Epithelial cell of prostate (primary cell): ENCODE results near the gene IL12RB2.
A peak's percentile ranks its signal among the peaks of the same experiment; 100 is the strongest.

Experiments
- DNase-seq: peaks from one replicate; pipeline ENCODE4 v3.0.0-alpha.2; 2011; ENCODE audit warnings: low read depth, low spot score
- H3K27ac ChIP-seq: fragments of 450-650 bp; 2 replicates; pipeline ENCODE4 v1.5.1; 2017; ENCODE audit warnings: mild to moderate bottlenecking

The IL12RB2 gene

DNA sequence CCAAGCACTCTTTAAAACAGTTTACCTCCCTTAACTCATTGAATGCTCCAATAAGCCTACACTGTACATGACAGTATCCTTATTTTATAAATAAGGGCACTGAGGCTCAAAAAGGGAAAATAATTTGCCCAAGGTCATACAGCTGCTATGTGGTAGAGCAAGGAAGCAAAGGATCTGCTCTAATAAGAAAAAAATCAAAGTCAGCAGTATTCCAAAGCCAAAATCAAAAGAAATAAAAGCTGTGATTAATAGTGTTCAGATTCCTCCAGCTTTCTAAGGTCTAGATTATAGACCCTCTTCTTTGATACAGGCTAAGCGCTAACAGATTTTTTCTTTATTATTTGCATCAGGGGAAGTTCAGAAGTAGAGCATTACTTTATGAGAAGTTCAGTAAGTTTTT, 39.3 kb downstream of the IL12RB2 start:
- no peak for DNase-seq
- H3K27ac ChIP-seq: peak overlapping the region; percentile 78

DNA sequence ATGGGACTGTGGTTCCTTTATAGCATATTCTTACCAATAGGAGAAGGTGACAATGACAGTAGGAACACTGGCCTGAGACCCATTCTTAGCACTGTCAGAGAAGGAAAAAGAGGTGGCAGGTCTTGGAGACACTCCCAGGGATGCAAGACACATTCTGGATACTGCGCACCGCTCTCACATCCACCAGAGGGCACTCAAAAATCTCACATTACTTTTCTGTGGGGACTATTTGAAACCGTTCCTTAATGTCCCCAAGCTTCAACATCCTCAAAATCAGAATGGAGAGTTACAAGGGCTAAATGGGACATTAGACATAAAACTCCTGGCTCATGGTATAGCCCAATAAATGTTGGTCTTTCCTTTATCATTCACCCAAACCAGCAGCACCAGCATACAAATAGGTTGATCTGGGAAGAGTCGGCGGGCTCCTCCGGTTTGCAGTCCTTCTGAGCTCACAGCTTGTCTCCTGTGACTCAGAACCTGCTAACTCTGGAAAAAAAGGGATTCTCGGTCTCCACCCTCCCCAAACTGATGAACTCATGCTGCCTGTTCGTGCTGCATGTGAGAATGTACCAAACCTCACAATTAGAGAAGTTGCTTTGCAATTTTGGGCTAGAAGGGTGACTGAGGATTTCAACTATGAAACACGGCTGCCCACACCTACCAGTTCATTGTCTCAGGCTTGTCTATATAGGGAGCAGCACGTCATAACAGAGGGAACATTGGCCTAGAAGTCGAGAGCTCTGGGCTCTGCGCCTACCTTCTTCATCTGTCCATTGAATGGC, 40.2 kb downstream of the IL12RB2 start:
- peak; percentile 75 for DNase-seq
- H3K27ac ChIP-seq: peak overlapping the region; percentile 78

DNA sequence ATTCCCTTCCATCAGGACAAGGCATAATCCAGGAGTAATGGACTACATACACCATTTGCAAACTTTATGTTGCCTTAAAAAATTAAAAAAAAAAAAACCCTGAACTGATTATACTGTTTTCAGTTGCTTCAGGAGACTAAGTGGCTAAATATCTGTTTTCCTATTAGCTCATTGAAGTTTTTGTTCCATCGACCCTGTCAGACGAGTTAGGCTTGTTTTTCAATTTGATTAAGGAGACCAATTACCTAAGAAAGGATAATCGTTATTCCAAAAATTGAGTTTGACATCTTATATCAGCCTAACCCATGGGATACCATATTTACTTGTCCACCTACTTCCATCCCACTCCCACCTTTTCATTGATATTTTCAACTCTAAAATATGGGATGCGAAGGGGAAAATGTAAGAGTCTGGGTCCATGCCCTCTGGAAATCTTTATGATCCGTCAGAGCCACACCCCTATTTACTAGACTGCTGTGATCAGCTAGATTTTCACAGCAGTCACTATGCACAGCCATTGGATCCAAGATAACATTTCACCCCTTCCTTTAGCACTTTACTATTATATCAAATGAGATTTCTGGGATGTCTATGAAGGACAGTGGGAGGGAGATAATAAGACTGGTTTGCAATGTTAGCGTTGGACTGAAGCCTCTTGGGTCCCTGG, 41.0 kb downstream of the IL12RB2 start:
- peak overlapping the region; percentile 78 for H3K27ac ChIP-seq
- no peak for DNase-seq

DNA sequence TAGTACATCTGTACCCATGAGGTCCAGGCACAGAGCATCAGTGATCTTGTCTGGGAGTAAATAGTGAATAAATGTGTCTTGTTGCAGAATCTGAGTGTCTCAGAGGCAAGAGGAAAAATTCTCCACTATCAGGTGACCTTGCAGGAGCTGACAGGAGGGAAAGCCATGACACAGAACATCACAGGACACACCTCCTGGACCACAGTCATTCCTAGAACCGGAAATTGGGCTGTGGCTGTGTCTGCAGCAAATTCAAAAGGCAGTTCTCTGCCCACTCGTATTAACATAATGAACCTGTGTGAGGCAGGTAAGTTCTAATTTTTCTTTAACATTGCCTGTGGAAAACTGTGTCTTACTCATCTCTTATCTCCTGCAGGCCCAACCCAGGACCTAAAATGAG, 43.1 kb downstream of the IL12RB2 start:
- no peak for DNase-seq
- no peak overlapping the region for H3K27ac ChIP-seq

DNA sequence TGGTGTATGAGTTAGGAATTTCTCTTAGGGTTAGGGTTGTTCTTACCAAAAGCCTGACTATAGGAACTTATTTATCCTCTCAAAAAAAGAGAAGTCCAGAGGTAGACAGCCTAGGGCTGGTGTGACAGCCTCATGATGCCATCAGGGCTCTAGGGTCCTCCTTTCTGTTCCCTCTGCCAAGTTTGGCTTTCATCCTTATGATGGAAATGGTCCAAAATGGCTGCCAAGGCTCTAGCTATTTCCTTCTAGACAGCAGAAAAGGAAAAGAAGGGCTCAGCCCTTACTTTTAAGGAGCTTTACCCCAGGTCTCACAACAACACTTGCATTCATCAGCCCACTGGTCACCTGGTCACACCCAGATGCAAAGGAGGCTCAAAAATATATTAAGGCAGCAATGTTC, 44.5 kb downstream of the IL12RB2 start:
- no peak for DNase-seq
- H3K27ac ChIP-seq: no peak overlapping the region

DNA sequence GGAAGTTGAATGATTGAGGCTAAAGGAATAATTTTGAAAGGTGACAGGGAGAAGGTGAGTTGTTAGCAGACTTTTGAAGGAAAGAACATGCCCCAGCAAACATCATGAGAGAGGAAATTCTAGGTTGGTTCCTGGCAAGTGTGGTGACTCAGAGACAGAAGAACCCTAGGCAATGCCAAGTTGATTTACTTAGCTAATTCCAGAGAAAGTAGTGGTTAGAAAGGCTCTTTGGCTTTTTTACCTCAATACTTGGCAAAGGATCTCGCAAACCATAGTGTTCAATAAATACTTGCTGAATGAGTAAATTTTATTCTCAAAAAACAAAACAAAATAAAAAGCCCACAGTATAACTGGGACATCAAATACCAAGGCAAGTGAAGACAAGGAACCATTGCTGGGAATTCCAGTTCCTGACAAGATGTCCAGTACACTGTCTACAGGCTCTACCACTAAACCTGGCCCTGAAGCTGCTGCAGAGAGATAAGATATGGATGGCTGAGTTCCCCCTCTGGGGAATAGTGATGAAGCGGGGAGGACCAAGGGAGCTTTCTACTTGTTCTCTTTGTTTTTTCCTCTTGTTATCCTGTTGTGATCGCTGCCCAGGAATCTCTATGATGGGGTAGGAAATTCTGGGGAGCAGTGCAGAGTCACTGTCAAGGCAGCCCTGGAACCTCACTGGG, 48.2 kb downstream of the IL12RB2 start:
- peak; percentile 74 for DNase-seq
- H3K27ac ChIP-seq: peak overlapping the region; percentile 86

DNA sequence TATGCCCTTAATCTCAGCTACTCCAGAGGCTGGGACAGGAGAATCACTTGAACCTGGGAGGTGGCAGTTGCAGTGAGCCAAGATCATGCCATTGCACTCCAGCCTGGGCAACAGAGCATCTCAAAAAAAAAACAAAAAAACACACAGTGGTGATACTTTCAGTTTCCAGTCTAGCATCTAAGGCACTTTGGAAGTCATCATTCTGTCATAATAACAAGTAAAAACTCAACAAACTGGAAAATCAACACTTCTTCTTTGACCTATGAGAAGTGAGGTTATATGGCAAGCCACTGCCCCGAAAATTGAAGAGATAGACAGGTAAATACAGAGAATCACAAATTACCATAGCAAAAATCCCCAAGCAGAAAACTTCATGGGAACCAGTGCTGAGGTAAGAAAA, 51.9 kb downstream of the IL12RB2 start:
- no peak overlapping the region for H3K27ac ChIP-seq
- no peak for DNase-seq

DNA sequence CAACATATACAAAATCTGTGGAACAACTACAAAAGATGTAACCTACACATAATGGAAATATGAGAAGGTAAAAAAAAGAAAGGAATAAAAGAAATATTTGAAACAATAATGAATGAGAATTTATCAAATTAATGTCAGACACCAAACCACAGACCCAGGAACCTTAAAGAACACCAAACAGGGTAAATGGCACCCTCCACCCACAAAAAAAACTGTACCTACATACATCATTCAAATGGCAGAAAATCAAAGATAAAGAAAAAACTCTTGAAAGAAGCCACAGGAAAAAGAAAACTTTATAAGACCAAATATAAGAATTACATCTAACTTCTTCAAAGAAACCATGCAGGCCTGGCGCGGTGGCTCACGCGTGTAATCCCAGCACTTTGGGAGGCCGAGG, 54.0 kb downstream of the IL12RB2 start:
- DNase-seq: no peak
- no peak overlapping the region for H3K27ac ChIP-seq

DNA sequence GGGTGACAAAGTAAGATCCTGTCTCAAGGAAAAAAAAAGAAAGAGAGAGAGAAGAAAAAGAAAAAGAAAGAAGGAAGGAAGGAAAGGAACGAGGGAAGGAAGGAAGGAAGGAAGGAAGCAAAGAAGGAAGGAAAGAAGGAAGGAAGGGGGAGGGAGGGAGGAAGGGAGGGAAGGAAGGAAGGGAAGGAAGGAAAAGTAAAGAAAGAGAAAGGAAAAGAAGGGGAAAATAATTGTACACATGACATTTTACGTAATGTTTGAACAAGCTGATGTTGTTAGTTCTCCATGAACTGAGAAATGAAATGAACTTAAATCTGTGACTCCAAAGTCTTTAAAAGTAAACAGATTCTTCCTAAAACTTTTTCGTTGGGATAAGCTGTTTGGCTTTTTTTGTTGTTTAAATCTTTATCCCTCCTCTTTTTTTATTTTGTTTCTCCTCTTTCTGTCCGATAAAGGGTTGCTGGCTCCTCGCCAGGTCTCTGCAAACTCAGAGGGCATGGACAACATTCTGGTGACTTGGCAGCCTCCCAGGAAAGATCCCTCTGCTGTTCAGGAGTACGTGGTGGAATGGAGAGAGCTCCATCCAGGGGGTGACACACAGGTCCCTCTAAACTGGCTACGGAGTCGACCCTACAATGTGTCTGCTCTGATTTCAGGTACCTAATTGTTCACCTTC, 59.8 kb downstream of the IL12RB2 start:
- DNase-seq: no peak
- no peak overlapping the region for H3K27ac ChIP-seq

DNA sequence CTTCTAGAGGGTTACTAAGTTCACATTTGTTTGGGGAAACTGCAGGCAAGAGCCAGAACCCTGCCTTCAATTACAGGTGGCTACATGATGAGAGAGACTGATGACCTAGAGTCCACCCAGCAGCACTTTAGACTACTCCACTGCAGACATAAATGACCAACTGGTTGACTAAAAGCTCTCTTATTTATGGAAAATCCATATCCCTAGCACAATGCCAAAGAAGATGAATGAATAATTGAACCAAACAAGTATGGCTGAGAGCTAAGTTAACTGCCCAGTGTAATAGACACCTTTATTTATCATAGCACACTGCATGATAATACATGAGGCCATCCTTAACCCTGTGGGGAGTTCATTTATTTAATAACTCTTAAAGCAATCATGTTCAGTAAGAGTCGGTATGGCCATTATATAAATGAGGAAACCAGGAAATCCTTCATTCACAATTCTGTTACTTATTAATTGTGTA, 60.4 kb downstream of the IL12RB2 start:
- no peak for DNase-seq
- H3K27ac ChIP-seq: no peak overlapping the region

DNA sequence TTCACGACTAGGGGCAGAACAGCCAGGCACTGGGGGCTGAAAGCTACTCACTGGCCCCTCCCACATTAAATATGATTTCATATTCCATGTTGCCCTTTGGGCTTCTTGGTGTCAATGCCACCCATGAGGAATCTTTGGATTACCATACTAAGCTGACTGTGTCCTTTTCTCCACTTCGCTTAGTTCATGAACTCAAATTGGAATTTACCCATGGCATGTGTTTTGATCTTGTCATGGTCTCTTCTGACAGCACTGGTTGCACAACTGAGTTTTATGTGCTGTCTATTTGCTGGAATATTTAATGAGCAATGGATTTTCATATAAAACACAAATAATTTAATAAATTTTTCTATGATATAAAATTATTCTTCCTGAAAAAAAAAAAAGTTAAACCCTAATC, 63.4 kb downstream of the IL12RB2 start:
- no peak overlapping the region for H3K27ac ChIP-seq
- no peak for DNase-seq

DNA sequence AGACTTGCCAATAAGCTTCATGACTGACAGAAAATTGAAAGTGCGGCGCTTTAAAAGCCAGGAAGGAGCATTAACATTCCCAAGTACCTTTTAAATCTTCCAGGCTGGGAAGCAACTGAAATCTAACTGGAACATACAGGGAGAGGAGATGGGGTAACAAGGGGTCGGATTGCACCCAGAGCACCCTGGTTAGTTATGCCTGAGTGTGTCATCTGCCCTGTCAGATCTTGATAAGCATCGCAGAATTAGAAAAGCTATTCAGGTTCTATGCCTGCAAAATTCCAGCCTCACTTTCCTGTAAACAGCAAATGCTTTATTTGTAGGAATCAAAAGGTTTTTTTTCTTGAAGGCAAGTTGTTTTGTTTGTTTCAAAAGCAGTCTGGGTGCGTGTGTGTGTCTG, 64.0 kb downstream of the IL12RB2 start:
- no peak overlapping the region for H3K27ac ChIP-seq
- DNase-seq: no peak

DNA sequence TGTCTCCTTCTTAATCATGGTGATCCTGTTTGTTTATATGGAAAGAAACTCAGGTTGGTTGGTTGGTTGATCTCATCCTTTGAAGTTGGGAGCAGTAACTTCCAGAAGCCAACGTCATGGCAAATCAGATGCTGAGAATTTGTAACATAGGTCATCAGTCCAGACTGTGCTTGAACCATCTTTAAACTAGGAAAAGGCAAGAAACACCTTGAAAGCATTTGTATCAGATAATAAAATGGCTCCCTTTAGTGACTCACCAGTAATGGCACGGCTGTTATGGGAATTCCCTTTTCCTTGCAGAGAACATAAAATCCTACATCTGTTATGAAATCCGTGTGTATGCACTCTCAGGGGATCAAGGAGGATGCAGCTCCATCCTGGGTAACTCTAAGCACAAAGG, 64.5 kb downstream of the IL12RB2 start:
- H3K27ac ChIP-seq: no peak overlapping the region
- no peak for DNase-seq

DNA sequence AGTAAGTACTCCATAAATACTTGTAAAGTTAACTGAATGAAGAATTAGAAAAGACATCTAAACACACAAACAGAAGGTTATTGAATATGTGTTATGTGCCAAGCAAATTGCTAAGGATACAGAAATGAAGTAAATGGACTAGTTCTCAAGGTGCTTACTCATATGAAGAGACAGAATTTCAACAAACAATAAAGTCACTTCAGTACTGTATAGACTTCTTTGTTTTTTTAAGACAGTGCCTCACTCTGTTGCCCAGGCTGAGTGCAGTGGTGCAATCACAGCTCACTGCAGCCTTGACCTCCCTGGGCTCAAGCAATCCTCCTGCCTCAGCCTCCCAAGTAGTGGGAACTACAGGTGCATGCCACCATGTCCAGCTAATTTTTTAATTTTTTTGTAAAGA, 65.2 kb downstream of the IL12RB2 start:
- no peak for DNase-seq
- no peak overlapping the region for H3K27ac ChIP-seq

DNA sequence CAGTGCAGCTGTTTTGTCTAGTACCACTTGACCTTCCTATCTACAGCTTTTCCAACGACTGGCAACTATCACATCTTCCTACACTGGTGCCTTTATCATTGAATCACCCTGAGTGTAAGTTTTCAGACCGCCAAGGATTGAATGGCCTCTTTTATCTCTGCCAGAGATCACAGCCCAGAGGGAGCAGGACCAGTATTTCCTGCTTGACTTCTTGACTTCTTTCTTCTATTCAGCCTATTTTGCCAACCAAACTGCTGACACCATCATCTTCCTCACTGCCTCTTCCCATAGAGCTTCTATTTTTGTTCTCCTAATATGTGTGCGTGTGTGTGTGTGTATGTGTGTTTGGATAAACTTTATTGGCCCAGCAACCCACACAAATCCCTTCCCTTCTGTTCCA, 68.7 kb downstream of the IL12RB2 start:
- H3K27ac ChIP-seq: no peak overlapping the region
- peak; percentile 39 for DNase-seq

DNA sequence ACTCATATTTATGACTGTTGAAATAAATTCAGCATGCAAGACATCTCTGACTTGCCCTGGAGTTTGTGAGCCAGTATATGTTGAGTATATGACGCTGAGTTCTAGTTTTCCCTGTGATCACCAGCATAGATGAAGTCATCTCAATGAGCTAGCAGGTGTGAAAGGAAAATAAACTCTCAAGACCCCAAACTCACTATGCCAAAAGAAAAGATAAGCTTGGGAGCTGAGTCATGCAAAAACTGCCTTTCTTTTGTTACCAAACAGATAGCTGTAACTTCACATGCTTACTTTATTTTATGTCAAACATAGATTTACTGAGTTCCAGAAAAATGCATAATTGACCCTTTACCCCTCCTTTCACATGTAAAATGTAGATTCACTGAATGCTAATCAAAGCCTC, 69.6 kb downstream of the IL12RB2 start:
- H3K27ac ChIP-seq: no peak overlapping the region
- DNase-seq: no peak

DNA sequence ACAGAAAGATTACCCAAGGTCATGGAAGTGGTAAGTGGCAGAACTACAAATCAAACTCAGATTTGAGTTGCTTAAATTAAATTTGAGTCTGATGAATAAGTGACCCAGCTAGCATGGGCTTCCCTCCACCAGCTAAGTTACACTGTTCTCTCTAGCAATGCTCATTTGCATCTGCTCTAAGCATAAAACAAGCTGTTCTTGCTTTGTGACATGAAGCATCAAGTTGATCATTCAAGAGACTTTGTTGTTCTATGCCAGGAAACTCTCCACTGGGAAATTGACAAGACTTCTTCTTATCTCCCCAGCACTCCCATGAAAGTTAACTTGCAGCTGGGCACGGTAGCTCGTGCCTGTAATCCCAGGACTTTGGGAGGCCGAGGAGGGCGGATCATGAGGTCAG, 73.5 kb downstream of the IL12RB2 start:
- H3K27ac ChIP-seq: no peak overlapping the region

DNA sequence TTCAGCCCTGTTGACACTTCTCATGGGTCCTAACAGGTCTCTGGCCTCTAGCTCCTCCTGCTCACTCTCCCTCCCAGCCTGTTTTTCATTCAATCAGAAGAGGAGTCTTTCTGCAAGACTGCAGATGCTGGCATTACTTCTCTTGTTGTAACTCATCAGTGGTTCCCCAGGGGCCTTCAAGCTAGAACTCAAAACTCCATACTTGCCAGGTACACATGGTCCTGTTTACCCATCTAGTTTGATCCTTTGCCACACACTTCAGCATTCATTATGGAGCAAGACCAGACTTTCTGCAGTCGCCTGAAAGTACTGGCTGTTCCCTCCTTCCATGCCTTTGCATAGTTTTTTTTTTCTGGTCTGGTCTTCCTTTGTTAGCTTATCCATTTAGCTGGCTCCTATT, 74.6 kb downstream of the IL12RB2 start:
- H3K27ac ChIP-seq: no peak overlapping the region
- DNase-seq: no peak

More for the DNA sequence above, 73.5 kb downstream of the IL12RB2 start:
- DNase-seq: no peak

DNA sequence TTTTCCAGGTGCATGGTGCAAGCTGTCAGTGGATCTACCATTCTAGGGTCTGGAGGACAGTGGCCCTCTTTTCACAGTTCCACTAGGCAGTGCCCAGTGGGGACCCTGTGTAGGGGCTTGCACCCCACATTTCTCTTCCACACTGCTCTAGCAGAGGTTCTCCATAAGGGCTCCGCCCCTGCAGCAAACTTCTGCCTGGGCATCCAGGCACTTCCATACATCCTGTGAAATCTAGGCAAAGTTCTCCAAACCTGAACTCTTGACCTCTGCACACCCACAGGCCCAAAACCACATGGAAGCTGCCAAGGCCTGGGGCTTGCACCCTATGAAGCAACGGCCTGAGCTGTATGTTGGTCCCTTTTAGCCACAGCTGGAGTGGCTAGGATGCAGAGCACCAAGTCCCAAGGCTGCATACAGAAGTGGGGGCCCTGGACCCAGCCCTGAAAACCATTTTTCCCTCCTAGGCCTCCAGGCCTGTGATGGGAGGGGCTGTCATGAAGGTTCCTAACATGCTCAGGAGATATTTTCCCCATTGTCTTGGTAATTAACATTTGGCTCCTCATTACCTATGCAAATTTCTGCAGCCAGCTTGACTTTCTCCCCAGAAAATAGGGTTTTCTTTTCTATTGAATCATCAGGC, 76.4 kb downstream of the IL12RB2 start:
- no peak overlapping the region for H3K27ac ChIP-seq
- no peak for DNase-seq
